NCI-H2081 treated with DMSO at 0.1 percent for 48 hours (cell line): Measurements from ENCODE around the gene MCC.

Experiments used
- DNase-seq: peaks from one replicate; lab custom pipeline; 2025; lab: John Stamatoyannopoulos, UW

MCC gene

DNA sequence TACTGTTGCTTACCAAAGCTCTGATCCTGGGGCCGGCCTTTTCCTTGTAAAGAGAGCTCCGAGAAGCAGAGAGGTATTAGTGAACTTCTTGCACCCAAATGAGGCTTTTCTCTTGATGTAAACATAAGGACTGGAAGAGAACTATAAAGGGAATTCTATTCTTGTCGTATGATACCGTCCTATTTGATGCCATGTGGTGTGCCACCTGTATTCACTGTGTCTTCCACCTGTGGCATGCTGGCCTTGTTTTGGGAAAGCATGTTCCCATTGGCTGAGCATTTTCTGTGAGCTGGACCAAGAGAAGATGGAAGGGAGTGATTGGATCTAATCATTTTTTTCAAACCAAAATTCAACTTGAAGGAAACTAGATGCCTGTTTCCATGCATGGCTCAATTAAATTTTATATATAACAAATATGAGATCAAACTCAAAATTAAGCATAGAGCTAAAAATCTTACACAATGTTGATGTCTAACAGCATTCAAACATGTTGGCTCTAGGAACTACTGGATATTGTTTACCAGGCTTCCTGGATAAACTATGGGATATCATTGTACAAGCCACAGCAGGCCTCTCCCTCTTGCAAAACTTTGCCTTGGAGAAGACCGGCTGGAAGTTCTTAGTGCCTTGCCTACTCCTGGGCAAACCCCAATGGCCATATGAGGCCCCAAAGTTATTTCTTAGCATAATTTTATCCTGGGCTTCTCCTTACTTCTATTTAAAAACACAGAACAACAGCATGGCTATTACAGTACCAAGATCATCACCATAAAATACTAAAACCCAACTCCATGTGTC lies 168.8 kb downstream of the MCC start:
- DNase-seq: no peak

DNA sequence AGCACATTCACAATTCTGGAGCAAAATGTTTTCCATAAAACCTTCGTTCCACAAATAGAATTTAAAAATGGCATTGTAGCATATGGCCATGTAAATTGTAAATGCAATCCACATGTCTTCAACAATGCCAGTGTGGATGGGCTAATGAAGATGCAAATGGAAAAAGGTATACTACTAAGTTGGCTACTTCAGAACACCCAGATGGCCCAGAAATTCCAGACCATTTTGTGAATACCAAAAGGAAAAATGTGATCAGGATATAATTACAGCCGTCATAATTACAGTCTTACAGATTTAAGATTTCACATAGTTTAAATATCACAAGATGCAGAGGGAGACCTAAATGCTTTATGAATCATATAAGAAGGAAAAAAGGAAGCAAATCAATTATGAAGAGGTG lies 170.6 kb downstream of the MCC start:
- DNase-seq: no peak

DNA sequence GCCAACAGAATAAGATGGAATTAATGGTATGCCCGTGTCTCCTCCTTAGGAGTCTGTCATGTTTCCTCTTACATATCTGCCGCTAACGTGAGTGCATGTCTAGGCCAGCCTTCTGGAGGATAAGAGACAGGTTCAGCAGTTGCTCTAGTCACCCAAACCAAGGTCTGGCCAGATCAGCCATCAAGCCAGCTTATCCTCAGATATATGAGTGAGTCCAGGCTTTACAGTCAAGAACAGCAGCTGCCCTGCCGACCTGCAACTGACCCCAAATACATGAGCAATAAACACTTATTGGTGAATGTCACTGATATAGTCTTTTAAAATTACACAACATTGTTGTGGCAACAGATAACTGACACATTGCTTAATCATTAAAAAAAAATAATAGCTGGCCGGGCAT lies 177.0 kb downstream of the MCC start:
- no peak for DNase-seq

DNA sequence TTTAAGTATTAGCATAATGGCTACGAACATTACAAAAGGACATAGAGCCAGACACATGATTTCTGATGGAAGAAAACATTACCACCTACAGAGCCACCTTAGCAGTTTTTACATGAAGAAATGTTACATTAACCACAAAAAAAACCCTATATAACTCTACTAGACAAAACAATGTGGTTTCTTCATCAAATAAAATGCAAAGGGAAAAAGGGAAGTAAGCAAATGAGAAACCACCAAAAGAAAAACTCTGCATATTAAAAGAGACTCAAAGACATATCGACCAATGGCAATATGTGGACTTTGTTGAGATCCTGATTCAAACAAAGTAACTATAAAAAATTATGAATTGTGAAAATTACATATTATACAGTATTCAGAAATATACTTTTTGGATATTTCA lies 186.1 kb downstream of the MCC start:
- DNase-seq: no peak

DNA sequence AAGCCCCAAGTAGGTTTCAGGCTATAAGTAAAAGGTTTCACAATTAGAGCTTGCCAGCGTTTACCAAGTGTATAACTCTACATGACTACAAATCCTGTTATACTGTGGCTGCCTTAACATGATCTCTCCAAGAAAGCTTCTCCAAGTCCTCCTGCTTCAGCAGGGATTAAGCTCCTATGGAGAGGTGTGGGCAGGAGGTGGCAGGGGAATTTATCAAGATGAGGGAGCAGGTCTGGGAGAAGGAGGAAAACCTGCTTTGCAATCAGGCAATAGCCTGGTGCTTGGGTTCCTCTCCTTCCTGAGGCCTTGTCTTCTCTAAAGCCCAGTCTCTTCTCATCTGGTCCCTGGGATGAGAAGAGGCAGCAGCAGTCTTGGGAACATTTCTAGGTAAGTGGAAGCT lies 188.7 kb downstream of the MCC start:
- no peak for DNase-seq

DNA sequence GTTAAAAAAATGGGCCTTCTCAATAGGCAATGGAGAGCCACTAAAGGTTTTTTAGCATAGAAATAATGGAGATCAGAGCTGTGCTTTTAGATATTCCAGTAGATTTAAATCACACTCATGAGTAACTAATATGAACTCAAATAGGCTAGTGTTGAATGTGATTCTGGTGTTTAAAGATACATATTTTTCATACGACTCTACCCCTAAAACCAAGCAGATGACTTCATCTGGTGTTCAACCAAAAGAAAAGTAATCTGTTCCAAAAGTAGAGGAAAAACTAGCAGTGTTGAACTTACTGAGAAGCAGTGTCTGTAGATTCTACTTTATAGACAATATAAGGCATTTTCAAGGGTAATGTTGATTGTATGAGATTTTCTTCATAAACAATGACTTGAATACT lies 191.6 kb downstream of the MCC start:
- DNase-seq: no peak

DNA sequence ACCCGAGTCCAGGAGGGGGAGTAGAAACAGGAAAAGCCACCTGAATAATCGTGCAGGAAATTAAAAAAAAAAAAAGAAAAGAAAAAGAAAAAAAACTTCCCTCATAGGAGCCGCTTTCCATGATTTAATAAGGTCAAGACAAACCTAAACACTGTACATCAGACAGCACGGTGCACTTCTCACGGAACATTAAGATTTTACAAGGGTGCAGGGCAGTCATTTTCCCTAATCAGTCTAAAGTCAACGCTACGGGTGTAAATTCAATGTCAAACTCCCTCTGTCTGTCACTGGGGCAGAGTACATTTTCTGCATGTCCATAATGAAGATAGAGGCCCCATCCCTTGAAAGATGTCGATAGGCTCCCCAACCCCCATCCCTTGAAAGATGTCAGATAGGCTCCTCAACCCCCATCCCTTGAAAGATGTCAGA lies 193.1 kb downstream of the MCC start:
- no peak for DNase-seq

DNA sequence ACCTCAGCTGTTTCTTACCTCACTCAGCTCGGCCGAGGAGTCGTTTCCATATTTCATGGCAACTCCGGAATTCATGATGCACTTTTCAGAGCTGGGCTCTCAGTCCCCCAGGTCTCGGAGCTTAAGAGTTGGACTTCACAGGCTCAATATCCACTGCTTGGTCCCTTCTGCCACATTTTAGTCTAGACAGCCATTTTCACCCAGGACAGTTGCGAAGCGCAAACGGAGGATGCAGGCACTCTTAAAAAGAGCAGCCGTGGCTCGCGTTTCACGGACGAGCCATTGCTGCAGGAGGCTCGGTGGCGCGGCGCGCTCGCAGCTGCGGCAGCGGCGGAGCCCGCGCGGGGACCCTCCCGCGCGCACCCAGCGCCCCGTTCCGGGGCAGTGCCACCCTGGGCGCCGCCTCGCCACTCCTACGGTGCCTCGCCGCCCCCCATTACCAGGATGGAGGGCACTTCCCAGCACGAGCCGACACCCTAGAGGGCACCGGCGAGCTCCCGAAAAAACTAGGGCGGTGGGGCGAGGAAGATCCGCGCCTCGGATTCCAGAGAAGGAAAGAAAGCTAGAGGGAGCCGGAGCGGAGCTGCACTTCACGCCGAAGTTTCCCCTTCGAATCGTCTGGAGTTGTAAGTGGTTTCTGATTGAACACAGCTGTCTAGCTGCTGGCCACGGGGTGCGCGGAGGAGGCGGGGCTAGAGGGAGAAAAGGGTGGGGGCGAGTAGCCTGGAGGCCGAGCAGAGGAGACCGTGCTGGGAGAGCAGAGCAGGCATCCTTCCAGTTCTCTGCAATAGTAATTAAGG lies 193.7 kb downstream of the MCC start:
- no peak for DNase-seq

DNA sequence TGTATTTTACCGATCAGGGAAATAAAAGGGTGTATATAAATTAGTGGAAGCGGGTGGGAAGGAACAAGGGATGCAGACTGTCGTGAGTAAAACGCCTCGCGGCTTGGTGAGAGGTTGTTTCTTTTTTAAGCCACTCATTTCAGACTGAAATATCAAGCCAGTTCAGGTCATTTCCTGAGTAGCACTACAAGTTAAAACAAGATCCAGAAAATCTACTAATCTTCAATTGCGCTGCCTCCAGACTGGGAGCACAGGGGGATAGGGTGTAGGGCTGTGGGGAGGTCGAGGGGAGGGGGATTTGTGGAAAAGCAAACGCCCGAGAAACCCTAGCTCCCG lies 194.3 kb downstream of the MCC start:
- no peak for DNase-seq

DNA sequence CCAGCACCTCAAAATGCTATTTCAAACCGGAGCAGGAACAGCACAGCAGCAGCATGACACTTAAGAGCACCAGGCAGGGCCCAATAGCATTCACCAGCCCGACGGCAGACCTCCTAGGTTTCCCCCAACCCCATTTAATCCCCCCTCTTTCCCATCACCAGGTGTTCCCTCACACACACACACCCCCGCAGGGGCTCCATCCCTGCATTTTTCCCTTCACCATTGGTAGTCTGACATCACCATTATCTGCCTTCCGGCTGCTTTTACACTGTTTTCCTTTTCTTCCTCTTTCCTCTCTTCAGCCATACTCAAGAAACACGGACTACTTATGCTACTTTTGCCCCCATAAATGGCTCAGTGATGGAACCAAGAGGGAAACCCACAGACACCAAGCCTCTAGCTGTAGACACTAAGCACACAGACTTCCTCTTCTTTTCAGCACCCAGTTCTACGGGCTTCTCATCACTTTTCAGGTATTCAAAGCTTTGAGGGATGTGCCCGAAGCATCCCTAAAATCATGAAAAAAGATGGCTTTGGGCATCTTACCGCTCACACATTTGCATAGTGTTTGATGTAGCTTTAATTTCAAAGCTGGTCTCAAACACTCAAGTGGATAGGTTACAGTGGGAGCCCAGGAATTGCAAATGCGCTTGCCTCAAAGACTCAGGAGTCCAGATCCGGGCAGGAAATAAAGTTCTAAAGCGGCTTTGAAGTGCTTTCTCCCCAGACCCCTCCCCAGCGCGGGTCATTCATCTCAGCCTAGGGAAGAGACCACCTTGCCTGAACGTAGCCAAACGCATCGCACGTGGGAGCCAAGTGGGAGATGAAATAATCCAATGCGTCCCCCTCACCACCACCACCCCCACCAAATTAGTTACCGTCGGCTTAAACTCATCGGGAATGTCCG lies 194.9 kb downstream of the MCC start:
- DNase-seq: no peak

DNA sequence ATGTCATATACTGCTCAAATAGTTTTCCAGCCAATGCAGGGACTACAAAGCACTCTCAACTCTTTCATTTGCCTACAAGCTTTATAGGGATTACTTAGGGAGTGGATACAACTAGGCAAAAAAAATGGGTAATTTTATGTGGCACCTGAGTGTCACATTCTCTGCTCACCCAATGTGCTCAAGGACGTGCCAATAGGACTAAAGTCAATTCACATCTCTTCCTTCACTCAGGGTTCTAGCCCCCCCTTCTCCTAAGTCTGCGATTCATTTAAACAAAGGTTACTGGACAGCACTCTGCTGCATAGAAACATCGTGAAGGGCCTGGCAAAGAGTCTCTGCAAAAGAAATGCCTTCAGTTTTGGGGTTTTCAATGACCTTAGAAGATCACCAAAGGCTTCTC lies 195.8 kb downstream of the MCC start:
- no peak for DNase-seq

DNA sequence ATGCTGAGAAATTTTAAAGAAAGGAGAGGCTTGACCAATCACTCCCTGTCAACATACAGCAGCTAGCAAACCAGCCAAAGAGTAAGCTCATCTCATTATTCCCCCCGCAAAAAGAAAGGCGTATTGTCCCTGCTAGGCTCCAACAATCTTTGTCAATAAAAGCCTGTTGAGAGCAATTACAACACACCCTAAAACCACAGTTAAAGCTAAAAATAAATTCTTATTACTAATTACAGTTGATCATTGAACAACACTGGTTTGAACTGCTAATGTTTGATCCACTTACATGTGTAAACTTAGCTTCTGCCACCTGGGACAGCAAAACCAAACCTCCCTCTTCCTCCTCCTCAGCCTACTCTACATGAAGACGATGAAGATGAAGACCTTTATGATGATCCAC lies 204.7 kb downstream of the MCC start:
- no peak for DNase-seq

DNA sequence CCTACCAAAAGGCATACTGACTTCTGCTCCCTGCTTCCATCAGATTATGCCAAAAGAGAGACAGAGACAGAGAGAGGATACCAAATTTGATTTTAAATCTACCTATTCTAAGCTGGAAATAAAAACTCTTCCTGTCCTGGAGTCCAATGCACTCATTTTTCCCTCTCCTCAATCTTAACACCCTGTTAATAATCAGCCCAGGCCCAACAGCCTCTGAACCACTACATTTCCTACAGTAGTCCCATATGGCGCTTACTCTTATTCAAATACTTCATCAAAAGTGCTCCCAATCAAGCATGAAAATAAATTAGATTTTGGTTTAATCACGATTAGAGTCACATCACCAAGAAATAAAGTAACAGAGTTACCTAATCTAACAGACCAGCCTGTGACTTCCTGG lies 205.8 kb downstream of the MCC start:
- DNase-seq: no peak

DNA sequence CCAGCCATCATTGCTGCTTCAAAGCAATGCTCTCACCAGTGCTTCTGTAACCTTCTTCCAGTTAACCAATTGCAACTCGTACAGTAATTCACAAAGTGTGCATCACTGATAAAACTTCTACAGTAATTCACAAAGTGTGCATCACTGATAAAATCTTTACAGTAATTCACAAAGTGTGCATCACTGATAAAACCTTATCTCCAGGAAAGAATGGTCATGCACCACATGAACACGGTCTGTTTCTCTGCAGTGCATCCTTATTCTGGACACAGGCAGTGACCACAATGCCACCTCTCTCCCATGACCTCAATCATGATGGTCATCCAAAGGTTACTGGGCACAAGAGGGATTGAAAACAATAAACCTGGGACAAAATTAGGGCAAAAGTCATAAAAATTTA lies 207.1 kb downstream of the MCC start:
- DNase-seq: no peak

DNA sequence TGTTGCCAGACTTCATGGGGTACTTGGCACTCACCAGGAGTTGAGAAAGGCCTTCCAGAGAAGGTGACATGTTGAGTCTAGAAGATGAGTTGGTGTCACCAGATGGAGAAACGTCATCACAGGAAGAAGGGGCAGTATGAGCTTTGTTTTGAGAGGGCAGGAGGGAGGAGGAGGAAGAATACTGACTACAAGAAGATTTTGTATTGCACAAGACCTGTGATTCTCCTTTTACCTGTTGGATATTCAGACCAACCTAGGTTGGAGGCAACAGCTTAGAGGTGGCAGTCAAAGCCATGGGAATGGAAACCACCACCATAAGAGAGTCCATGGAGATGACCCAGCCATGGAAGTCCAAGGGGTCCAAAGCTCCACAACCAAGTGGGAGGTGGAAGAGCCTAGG lies 207.7 kb downstream of the MCC start:
- no peak for DNase-seq

DNA sequence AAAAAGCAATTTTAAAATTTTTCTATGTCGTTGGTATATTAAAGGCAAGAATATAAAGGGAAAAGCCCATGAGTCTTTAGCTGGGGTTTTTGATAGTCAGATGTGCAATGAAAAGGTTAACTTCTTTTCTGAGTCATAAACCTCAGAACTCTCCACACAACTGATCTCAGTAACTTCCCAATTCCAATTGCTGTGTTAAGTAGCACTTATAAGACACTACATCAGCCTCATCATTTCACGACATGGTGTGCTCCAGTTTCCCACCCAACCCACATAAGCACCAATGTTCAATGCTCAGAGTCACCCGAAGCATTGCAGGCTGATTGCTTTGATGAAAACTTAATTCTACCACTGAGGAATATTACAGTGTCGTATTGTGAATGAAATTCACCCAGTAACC lies 209.3 kb downstream of the MCC start:
- DNase-seq: no peak

DNA sequence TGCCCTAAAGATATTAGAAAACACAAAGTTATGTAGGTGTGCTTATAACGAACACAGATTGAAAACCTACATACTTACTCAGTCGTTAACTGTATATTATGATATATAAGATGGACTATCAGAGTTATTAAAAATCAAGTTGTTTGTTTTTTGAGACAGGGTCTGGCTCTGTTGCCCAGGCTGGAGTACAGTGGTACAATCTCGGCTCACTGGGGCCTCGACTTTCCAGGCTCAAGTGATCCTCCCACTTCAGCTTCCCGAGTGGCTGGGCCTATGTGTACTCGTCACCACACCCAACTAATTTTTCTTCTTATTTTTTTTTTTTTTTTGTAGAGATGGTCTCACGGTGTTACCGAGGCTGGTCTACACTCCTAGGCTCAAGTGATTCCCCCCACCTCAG lies 211.8 kb downstream of the MCC start:
- DNase-seq: no peak

DNA sequence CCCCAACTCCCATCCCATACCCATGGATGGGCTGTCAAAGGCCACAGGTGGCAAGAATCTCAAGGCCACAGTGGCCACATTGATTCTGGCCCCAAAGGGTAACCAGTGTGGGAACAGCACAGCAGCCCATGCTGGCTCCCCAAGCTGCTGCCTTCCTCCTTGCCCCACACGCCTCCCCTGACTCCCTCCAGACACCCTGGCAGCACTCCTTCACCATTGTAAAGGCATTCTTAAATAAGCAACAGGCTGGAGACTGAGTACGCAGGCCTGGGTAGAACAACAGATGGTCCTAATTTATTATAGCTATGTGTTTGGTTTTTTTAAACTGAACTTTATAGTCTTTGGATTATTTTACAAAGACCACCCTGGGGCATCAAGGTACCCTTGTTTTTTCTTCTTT lies 212.3 kb downstream of the MCC start:
- no peak for DNase-seq

DNA sequence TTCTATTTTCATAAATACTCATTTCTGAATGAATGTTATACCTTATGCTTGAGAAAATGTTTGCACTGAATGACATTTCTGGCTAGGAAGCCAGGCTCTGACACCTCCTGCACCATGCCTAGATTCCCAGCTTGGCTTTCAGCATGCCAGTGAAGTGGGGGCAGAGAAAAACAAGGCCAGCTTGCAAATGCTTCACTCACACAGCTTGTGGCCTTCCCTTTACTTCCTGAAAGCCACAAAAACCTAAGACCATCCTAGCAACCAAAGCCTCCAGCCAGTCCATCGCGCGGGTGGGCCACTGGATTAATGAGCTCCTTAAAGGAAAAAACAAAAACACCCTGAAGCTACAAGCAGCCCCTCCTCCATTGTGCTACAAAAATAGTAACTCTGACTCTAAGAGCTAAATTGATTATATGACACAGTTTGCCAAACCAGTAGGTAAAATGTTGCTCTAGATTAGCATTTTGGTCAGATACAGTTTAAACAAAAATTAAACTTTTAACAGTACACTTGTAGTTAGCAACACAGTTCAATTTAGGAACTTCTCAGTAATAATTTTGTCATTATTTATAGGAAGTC lies 213.3 kb downstream of the MCC start:
- no peak for DNase-seq

DNA sequence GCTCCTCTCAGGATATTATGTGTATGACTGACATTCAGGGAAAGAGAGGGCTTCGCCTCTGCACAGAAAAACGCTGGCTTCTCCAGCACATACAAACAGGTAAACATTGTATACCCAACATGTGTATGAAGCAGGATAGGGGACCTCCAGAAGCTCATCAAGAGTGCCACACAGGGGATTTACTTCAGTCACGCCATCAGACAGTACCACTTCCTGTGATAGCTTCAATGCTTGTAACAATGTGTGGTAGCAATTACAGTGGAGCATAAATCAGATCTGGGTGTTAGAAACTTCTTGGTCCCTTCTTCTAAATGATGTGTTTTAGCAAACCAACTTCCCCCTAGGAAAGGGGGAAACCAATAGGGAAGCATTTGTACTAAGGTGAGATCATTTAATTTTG lies 214.3 kb downstream of the MCC start:
- DNase-seq: no peak

DNA sequence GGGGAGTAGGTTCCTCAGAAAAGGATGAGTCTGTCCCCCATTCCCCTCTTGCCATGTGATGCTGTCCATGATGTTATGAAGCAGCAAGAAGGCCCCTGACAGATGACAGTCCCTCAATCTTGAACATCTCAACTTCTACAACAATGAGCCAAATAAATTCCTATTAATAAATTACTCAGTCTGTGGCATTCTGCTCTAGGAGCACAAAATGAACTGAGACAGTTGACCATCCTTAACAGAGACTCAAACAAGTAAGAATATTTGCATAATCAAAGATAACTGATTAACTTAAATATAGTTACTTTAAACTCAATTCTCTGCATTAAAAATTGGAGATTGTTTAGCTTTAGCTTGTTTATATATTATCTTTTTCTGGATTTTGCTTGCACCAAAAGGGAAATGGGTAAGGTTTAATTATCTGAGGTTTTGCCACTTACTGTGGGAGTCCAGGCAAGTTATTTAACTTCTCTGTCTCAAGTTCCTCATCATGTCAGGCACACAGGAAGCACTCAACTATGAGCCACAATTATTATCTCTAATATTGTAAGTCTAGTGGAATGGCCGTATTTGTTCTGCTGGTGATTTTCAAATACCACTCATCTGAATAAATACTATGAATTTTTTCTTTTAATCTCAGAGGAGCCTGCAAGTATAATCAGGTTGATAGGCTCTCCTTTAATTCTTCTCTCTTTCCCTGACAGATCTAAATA lies 216.4 kb downstream of the MCC start:
- no peak for DNase-seq

DNA sequence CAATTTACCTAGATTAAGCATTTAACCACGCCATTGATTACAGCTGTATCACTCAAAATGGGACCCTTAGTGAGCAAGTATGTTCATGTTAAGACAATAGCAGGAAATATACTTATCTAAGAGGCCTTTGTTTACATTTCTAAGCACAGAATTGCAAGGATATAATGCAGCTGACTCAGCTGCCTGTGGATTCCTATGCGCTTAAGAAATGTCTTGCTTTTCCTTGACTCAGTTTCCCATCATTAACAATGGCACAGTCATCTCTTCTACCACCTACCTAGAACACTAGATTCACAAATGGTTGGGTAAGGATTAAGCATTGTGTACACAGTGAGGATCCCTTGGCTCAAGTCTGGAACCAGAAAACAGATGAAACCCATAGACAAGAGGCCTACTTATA lies 217.2 kb downstream of the MCC start:
- DNase-seq: no peak
